Neural crest cell (in vitro differentiated cells): ENCODE results near the gene TPGS1. TPM values are rescaled to one million over a fixed set of nuclear protein-coding genes. Genes with fewer than 3 reads are reported as not detected.

Experiments used
- DNase-seq: peaks from one replicate; pipeline ENCODE4 v3.0.0; 2021; ENCODE audit warnings: low read depth, mixed read lengths, low spot score
- H3K27ac Mint-ChIP-seq: one replicate; pipeline ENCODE4 v1.8.0; 2021; ENCODE audit warnings: mild to moderate bottlenecking, mixed read lengths; ENCODE audit not compliant: unreplicated experiment
- H3K27me3 Mint-ChIP-seq: 2 replicates; pipeline ENCODE4 v1.8.0; 2021; ENCODE audit warnings: low read depth, mild to moderate bottlenecking, mixed read lengths
- H3K36me3 Mint-ChIP-seq: 2 replicates; pipeline ENCODE4 v1.8.0; 2021; ENCODE audit warnings: low read depth, mild to moderate bottlenecking, mixed read lengths
- H3K4me1 Mint-ChIP-seq: 2 replicates; pipeline ENCODE4 v1.8.0; 2021; ENCODE audit warnings: mixed read lengths
- H3K4me3 Mint-ChIP-seq: one replicate; pipeline ENCODE4 v1.8.0; 2021; ENCODE audit warnings: mild to moderate bottlenecking, mixed read lengths
- H3K9me3 Mint-ChIP-seq: 2 replicates; pipeline ENCODE4 v1.8.0; 2021; ENCODE audit warnings: mixed read lengths
- CTCF ChIP-seq: fragments of 200-600 bp; sonication (generic); conservative IDR thresholded peaks from 2 replicates; pipeline ENCODE4 v1.5.0; 2021; ENCODE audit warnings: antibody characterized with exemption, mild to moderate bottlenecking
- total RNA-seq: library from RNA; stranded (reverse); gene quantifications from 2 replicates; pipeline ENCODE4 v1.2.1, GENCODE V29; 2021

Gene TPGS1
- total RNA-seq, 1 donor from 2014 or later, result 22.3 TPM

GRCh38 chr19:498977-499623, 8.2 kb upstream of the TPGS1 start:
- Mint-ChIP-seq H3K36me3 (peaks cover 5% of the 10 kb centered on the region), H3K27me3 (peaks cover 48% of the 10 kb centered on the region), H3K9me3 (no peaks in the 10 kb centered on the region), H3K4me3 (no peak overlapping the region), H3K4me1 (peaks cover 4% of the 10 kb centered on the region), H3K27ac (no peak overlapping the region)
- TF ChIP-seq CTCF, result no peak
- no peak for DNase-seq

- Mint-ChIP-seq H3K27me3 (peaks cover 42% of the 10 kb centered on the region), H3K9me3 (no peaks in the 10 kb centered on the region), H3K4me3 (no peak overlapping the region), H3K36me3 (peaks cover 5% of the 10 kb centered on the region), H3K27ac (no peak overlapping the region), H3K4me1 (peaks cover 8% of the 10 kb centered on the region)
- TF ChIP-seq CTCF, result no peak
- DNase-seq, result no peak
Observed at GRCh38 chr19:501646-502045, 5.7 kb upstream of the TPGS1 start.

GRCh38 chr19:504616-505015, 2.7 kb upstream of the TPGS1 start:
- peaks cover 27% of the 10 kb centered on the region for H3K27me3 Mint-ChIP-seq
- DNase-seq, result no peak
- H3K4me3 Mint-ChIP-seq, result no peak overlapping the region
- no peaks in the 10 kb centered on the region for H3K9me3 Mint-ChIP-seq
- no peak for TF ChIP-seq CTCF
- no peaks in the 10 kb centered on the region for H3K36me3 Mint-ChIP-seq
- H3K4me1 Mint-ChIP-seq, result peaks cover 21% of the 10 kb centered on the region
- no peak overlapping the region for H3K27ac Mint-ChIP-seq

- H3K4me3 Mint-ChIP-seq, result peak overlapping the region; percentile 94
- H3K9me3 Mint-ChIP-seq, result no peaks in the 10 kb centered on the region
- H3K4me1 Mint-ChIP-seq, result peaks cover 32% of the 10 kb centered on the region
- DNase-seq, result peak; percentile 94
- peaks cover 2% of the 10 kb centered on the region for H3K36me3 Mint-ChIP-seq
- H3K27me3 Mint-ChIP-seq, result peaks cover 16% of the 10 kb centered on the region
- H3K27ac Mint-ChIP-seq, result peak overlapping the region; percentile 99
- TF ChIP-seq CTCF, result peak; percentile 99
Observed at GRCh38 chr19:506404-507285, 652 bp upstream of the TPGS1 start.

GRCh38 chr19:508204-509150, 1.2 kb downstream of the TPGS1 start:
- Mint-ChIP-seq H3K27ac (peak overlapping the region; percentile 91), H3K9me3 (no peaks in the 10 kb centered on the region), H3K4me3 (peak overlapping the region; percentile 94), H3K4me1 (peaks cover 33% of the 10 kb centered on the region), H3K27me3 (peaks cover 8% of the 10 kb centered on the region), H3K36me3 (peaks cover 3% of the 10 kb centered on the region)
- TF ChIP-seq CTCF, result no peak
- no peak for DNase-seq
